ENCODE measurements around the gene UBE3B. TPM values are rescaled to one million over a fixed set of nuclear protein-coding genes. Genes with fewer than 3 reads are reported as not detected.

Gene UBE3B
- total and polyA plus RNA-seq, 2 donors (not counting 1 experiment from before 2014, with no cell fraction given), result 27.2 to 52.1 TPM

GRCh38 chr12:109477963-109478315, 505 bp downstream of the UBE3B start:
- intact Hi-C loops (cut with micrococcal nuclease), result loop anchor here (1.0 kb wide), 1 partner anchor 95 kb away; the partner anchor contains the start of genes MMAB and MVK

GRCh38 chr12:109479761-109480160, 2.3 kb downstream of the UBE3B start:
- Histone ChIP-seq H2AFZ (ENCODE audit: insufficient read depth, low read depth, low read length, poor library complexity, severe bottlenecking) (no peak overlapping the region), H3K27ac (ENCODE audit: low read length in 2 of 2) (no peak overlapping the region), H3K4me1 (ENCODE audit: control insufficient read depth in 2 of 2, insufficient read depth in 2 of 2, low read length in 2 of 2) (peaks cover 22 to 23% of the 10 kb centered on the region in 2 donors), H3K9ac (ENCODE audit: low read length) (no peak overlapping the region), H3K36me3 (replicated peaks in 1 of 2; ENCODE audit: control extremely low read depth in 1 of 2, control insufficient read depth in 1 of 2, extremely low read depth in 1 of 2, insufficient read depth in 2 of 2, low read length in 1 of 2) (peaks cover 0 to 20% of the 10 kb centered on the region in 2 experiments), H3K79me2 (ENCODE audit: control insufficient read depth, insufficient read depth, low read length) (peaks cover 72% of the 10 kb centered on the region), H3K27me3 (replicated peaks in 1 of 4; ENCODE audit: control extremely low read depth in 1 of 4, control insufficient read depth in 3 of 4, insufficient read depth in 4 of 4, low read length in 3 of 4) (no peaks in the 10 kb centered on the region), H3K4me2 (replicated peaks; ENCODE audit: low read depth, low read length, poor library complexity, severe bottlenecking) (no peak overlapping the region), H3K4me3 (ENCODE audit: control extremely low read depth in 1 of 5, extremely low read depth in 1 of 5, insufficient read depth in 1 of 5, low read depth in 2 of 5, low read length in 4 of 5) (no peak overlapping the region), H4K20me1 (ENCODE audit: control insufficient read depth, insufficient read depth, low read length, poor library complexity, severe bottlenecking) (no peaks in the 10 kb centered on the region), H3K9me3 (ENCODE audit: control extremely low read depth in 1 of 3, control insufficient read depth in 2 of 3, insufficient read depth in 1 of 3, low read length in 2 of 3) (no peaks in the 10 kb centered on the region)
- Mint-ChIP-seq H3K4me3 (no peak overlapping the region), H3K27ac (no peak overlapping the region), H3K9me3 (ENCODE audit: insufficient read depth) (no peaks in the 10 kb centered on the region), H3K4me1 (peaks cover 40% of the 10 kb centered on the region), H3K27me3 (no peaks in the 10 kb centered on the region)
- POLR2A ChIA-PET, result interaction anchor here (0.7 kb wide), 1 partner anchor 29 kb away, joined by 8 read pairs; no protein-coding TSS in a partner anchor
- no peak for ATAC-seq (ENCODE audit: low read depth)
- intact Hi-C loops (cut with micrococcal nuclease), result no loop called here
- no peak for DNase-seq
- TF ChIP-seq, protein P1, sequence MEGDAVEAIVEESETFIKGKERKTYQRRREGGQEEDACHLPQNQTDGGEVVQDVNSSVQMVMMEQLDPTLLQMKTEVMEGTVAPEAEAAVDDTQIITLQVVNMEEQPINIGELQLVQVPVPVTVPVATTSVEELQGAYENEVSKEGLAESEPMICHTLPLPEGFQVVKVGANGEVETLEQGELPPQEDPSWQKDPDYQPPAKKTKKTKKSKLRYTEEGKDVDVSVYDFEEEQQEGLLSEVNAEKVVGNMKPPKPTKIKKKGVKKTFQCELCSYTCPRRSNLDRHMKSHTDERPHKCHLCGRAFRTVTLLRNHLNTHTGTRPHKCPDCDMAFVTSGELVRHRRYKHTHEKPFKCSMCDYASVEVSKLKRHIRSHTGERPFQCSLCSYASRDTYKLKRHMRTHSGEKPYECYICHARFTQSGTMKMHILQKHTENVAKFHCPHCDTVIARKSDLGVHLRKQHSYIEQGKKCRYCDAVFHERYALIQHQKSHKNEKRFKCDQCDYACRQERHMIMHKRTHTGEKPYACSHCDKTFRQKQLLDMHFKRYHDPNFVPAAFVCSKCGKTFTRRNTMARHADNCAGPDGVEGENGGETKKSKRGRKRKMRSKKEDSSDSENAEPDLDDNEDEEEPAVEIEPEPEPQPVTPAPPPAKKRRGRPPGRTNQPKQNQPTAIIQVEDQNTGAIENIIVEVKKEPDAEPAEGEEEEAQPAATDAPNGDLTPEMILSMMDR (IDR thresholded peaks at IDR 0.05), result no peak
- TF ChIP-seq EZH2 (IDR thresholded peaks at IDR 0.05; ENCODE audit: borderline replicate concordance, insufficient read depth, low read depth, low read length, poor library complexity, severe bottlenecking), result no peak
- CTCF ChIA-PET, result no interaction called here
- no CpG with 5 or more reads among the region's 1 CpG for WGBS (ENCODE audit: insufficient coverage)

More at GRCh38 chr12:109477963-109478315, 505 bp downstream of the UBE3B start:
- Histone ChIP-seq H3K9ac (ENCODE audit: low read length) (peak overlapping the region; percentile 98), H3K27me3 (replicated peaks in 1 of 4; ENCODE audit: control extremely low read depth in 1 of 4, control insufficient read depth in 3 of 4, insufficient read depth in 4 of 4, low read length in 3 of 4) (no peaks in the 10 kb centered on the region), H3K79me2 (ENCODE audit: control insufficient read depth, insufficient read depth, low read length) (peaks cover 85% of the 10 kb centered on the region), H3K4me1 (ENCODE audit: control insufficient read depth in 2 of 2, insufficient read depth in 2 of 2, low read length in 2 of 2) (peaks cover 22 to 23% of the 10 kb centered on the region in 2 donors), H3K36me3 (replicated peaks in 1 of 2; ENCODE audit: control extremely low read depth in 1 of 2, control insufficient read depth in 1 of 2, extremely low read depth in 1 of 2, insufficient read depth in 2 of 2, low read length in 1 of 2) (peaks cover 0 to 3% of the 10 kb centered on the region in 2 experiments), H2AFZ (ENCODE audit: insufficient read depth, low read depth, low read length, poor library complexity, severe bottlenecking) (peak overlapping the region; percentile 99), H3K9me3 (ENCODE audit: control extremely low read depth in 1 of 3, control insufficient read depth in 2 of 3, insufficient read depth in 1 of 3, low read length in 2 of 3) (no peaks in the 10 kb centered on the region), H4K20me1 (ENCODE audit: control insufficient read depth, insufficient read depth, low read length, poor library complexity, severe bottlenecking) (no peaks in the 10 kb centered on the region), H3K4me3 (ENCODE audit: control extremely low read depth in 1 of 5, extremely low read depth in 1 of 5, insufficient read depth in 1 of 5, low read depth in 2 of 5, low read length in 4 of 5) (peak overlapping the region; percentile 73 to 99 (median 96)), H3K27ac (ENCODE audit: low read length in 2 of 2) (peak overlapping the region; percentile 76 to 93), H3K4me2 (replicated peaks; ENCODE audit: low read depth, low read length, poor library complexity, severe bottlenecking) (peak overlapping the region; percentile 89)
- peaks cover 43% of the 10 kb centered on the region for H3K4me1 Mint-ChIP-seq
- 3% methylated on average over 6 of the region's 9 CpGs for WGBS (ENCODE audit: insufficient coverage)
- TF ChIP-seq, protein P1 (IDR thresholded peaks at IDR 0.05), result no peak
- TF ChIP-seq EZH2 (IDR thresholded peaks at IDR 0.05; ENCODE audit: borderline replicate concordance, insufficient read depth, low read depth, low read length, poor library complexity, severe bottlenecking), result no peak
- ChIA-PET CTCF (no interaction called here), POLR2A (no interaction called here)
- H3K27ac Mint-ChIP-seq, result peak overlapping the region; percentile 98
- H3K9me3 Mint-ChIP-seq (ENCODE audit: insufficient read depth), result no peaks in the 10 kb centered on the region
- DNase-seq, result no peak
- no peak for ATAC-seq (ENCODE audit: low read depth)
- H3K4me3 Mint-ChIP-seq, result peak overlapping the region; percentile 99
- no peaks in the 10 kb centered on the region for H3K27me3 Mint-ChIP-seq

Measured in B cell (primary cell).